Pancreas (tissue), 10 donors: ENCODE results near the gene ORAI3. TPM values are rescaled to one million over a fixed set of nuclear protein-coding genes. Genes with fewer than 3 reads are reported as not detected.
A peak's percentile ranks its signal among the peaks of the same experiment; 100 is the strongest.

Source experiments
- ATAC-seq, 4 donors: fragments of 200-7000 bp; cut with Tn5 transposase; one replicate each; pipeline versions ENCODE4 v1.8.0 to v1.9.1; 2020; ENCODE audit warnings: mild to moderate bottlenecking in 4 of 4, moderate library complexity in 4 of 4
- DNase-seq, 6 donors: peaks; one replicate each; pipeline ENCODE4 v3.0.0-alpha.2; 2020
- FAIRE-seq: peaks from 2 replicates; lab custom pipeline; 2012; peaks lifted over from hg19 to GRCh38; lab: Jason Lieb, UNC
- H3K27ac ChIP-seq, 4 donors: fragments of 200-600 bp; sonication (generic); 1 replicate in 3 of 4; 2 replicates in 1 of 4; pipeline versions ENCODE4 v1.5.0 to v1.8.0; 2020
- H3K27me3 ChIP-seq, 4 donors: fragments of 200-600 bp; one replicate each; pipeline ENCODE4 v1.8.0; 2021
- H3K36me3 ChIP-seq, 3 donors: fragments of 200-600 bp; sonication (generic) in 1 of 3; one replicate each; pipeline versions ENCODE4 v1.5.0 to v1.8.0; 2020 to 2021
- H3K4me1 ChIP-seq, 3 donors: fragments of 200-600 bp; one replicate each; pipeline ENCODE4 v1.8.0; 2021
- H3K4me3 ChIP-seq, 4 donors: fragments of 200-600 bp; sonication (generic) in 2 of 4; one replicate each; pipeline versions ENCODE4 v1.5.0 to v1.8.0; 2020 to 2021
- H3K9me3 ChIP-seq, 4 donors: fragments of 200-600 bp; one replicate each; pipeline ENCODE4 v1.8.0; 2021
- CTCF ChIP-seq, 4 donors: fragments of 200-600 bp; sonication (generic) in 3 of 4; IDR thresholded peaks; one replicate each; pipeline versions ENCODE4 v1.5.0 to v1.8.0; 2021; ENCODE audit warnings: antibody characterized with exemption in 4 of 4
- WGBS, 2 donors: extraction: QIAGEN DNeasy Blood & Tissue Kit; methylation state at CpG; one replicate each; pipeline ENCODE4 v1.1.7; 2013; 5-methylcytosine and 5-hydroxymethylcytosine counted together
- intact Hi-C, 3 donors: fragments of 100-400 bp; cut with DNase I; formaldehyde crosslinking; loops; one replicate each; pipeline versions ENCODE4 v1.11.1 to v1.14.2; 2022
- polyA plus RNA-seq, 2 donors: library from polyadenylated mRNA; stranded (reverse); fragments of 200-250 nt; gene quantifications; one replicate each; pipeline ENCODE4 v1.2.3, GENCODE V29; 2013
- total RNA-seq, 6 donors: library from RNA; stranded (reverse); fragmentation: NEBNext Ultra II Directional in 4 of 6; extraction: Animal tissue kit (Norgen Biotek cat#: 25700) in 4 of 6; gene quantifications; one replicate each; pipeline versions ENCODE4 v1.2.1 to v1.2.4, GENCODE V29; 2021 to 2023
- donor health status: healthy with polysubstance abuse.
- donor health status: DM: no; HTN: no; CAD: no; lungs with moderate emphysema.
- donor health status: DM: no; HTN: no; CAD: no.
- donor health status: control.
- donor health status: control.
- donor health status: Bipolar disorder and iron deficiency.
- donor health status: DM: yes; HTN: yes; CAD: no.
- donor health status: DM: no; HTN: no; CAD: no.
- donor health status: DM: no; HTN: no; CAD: no.
- donor health status: DM: yes; HTN: yes; CAD: no.

The ORAI3 gene
- total and polyA plus RNA-seq, 8 donors, result 8.6 to 12.5 (median 10.4) TPM

GRCh38 chr16:30991052-30991451 is 42.2 kb downstream of the ORAI3 start:
- Histone ChIP-seq H3K9me3 (no peaks in the 10 kb centered on the region), H3K36me3 (no peaks in the 10 kb centered on the region), H3K4me1 (peaks cover 0 to 2% (median 0%) of the 10 kb centered on the region in 3 donors), H3K27me3 (no peaks in the 10 kb centered on the region), H3K27ac (no peak overlapping the region), H3K4me3 (no peak overlapping the region)
- no peak for TF ChIP-seq CTCF (IDR thresholded peaks at IDR 0.05)
- FAIRE-seq (no peak), DNase-seq (peak in 1 of 6 donors; percentile 51), ATAC-seq (no peak)
- intact Hi-C loops, result no loop called here
- WGBS, 2 donors, result 67 to 77% methylated on average over 8 of the region's 8 CpGs

GRCh38 chr16:30992276-30992780 is 43.5 kb downstream of the ORAI3 start:
- H3K36me3 ChIP-seq, result no peaks in the 10 kb centered on the region
- no peak overlapping the region for H3K4me3 ChIP-seq
- ATAC-seq (no peak), DNase-seq (no peak), FAIRE-seq (no peak)
- TF ChIP-seq CTCF (IDR thresholded peaks at IDR 0.05), result no peak
- 81 to 83% methylated on average over 21 of the region's 21 CpGs for WGBS, 2 donors
- no peaks in the 10 kb centered on the region for H3K27me3 ChIP-seq
- no peak overlapping the region for H3K27ac ChIP-seq
- intact Hi-C loops, result no loop called here
- no peaks in the 10 kb centered on the region for H3K9me3 ChIP-seq
- peaks cover 0 to under 1% (median under 1%) of the 10 kb centered on the region in 3 donors for H3K4me1 ChIP-seq

GRCh38 chr16:30992931-30993816 is 44.3 kb downstream of the ORAI3 start:
- FAIRE-seq, result no peak
- Histone ChIP-seq H3K4me3 (no peak overlapping the region), H3K36me3 (no peaks in the 10 kb centered on the region), H3K9me3 (no peaks in the 10 kb centered on the region), H3K27ac (no peak overlapping the region), H3K27me3 (no peaks in the 10 kb centered on the region), H3K4me1 (peaks cover 3 to 4% (median 3%) of the 10 kb centered on the region in 3 donors)
- TF ChIP-seq CTCF (IDR thresholded peaks at IDR 0.05), result no peak
- DNase-seq, result no peak
- WGBS, 2 donors, result 74 to 79% methylated on average over 29 of the region's 29 CpGs
- intact Hi-C loops, result no loop called here
- no peak for ATAC-seq

- Histone ChIP-seq H3K36me3 (no peaks in the 10 kb centered on the region), H3K9me3 (no peaks in the 10 kb centered on the region), H3K4me1 (peaks cover 3 to 4% (median 3%) of the 10 kb centered on the region in 3 donors), H3K27ac (peak overlapping the region in 2 of 4 donors; percentile 60 to 63), H3K4me3 (no peak overlapping the region), H3K27me3 (no peaks in the 10 kb centered on the region)
- DNase-seq (no peak), FAIRE-seq (no peak), ATAC-seq (no peak)
- intact Hi-C loops, result no loop called here
- WGBS, 2 donors, result 80 to 81% methylated on average over 11 of the region's 11 CpGs
- TF ChIP-seq CTCF (IDR thresholded peaks at IDR 0.05), result no peak
Observed at GRCh38 chr16:30995927-30996323, 47.1 kb downstream of the ORAI3 start.
